ENCODE measurements around the gene LYAR. TPM values are rescaled to one million over a fixed set of nuclear protein-coding genes. Genes with fewer than 3 reads are reported as not detected.

The LYAR gene
- total RNA-seq, 1 donor from 2014 or later: 7.5 TPM

GRCh38 chr4:4315461-4316149, 25.7 kb upstream of the LYAR start:
- DNase-seq: no peak

- no peak for DNase-seq
Observed at GRCh38 chr4:4311193-4311592, 21.2 kb upstream of the LYAR start.

- no peak for DNase-seq
Observed at GRCh38 chr4:4308800-4309441, 19.0 kb upstream of the LYAR start.

- no peak for DNase-seq
Observed at GRCh38 chr4:4306920-4307319, 17.0 kb upstream of the LYAR start.

GRCh38 chr4:4302416-4302815, 12.5 kb upstream of the LYAR start:
- DNase-seq: no peak

- DNase-seq: no peak
Observed at GRCh38 chr4:4302001-4302400, 12.0 kb upstream of the LYAR start.

- no peak for DNase-seq
Observed at GRCh38 chr4:4299006-4299405, 9.1 kb upstream of the LYAR start.

GRCh38 chr4:4296283-4296846, 6.4 kb upstream of the LYAR start:
- DNase-seq: no peak

GRCh38 chr4:4293279-4293678, 3.3 kb upstream of the LYAR start:
- no peak for DNase-seq

- DNase-seq: no peak
Observed at GRCh38 chr4:4289597-4289940, 385 bp downstream of the LYAR start.

- DNase-seq: no peak
Observed at GRCh38 chr4:4289055-4289454, 899 bp downstream of the LYAR start.

- no peak for DNase-seq
Observed at GRCh38 chr4:4288098-4288497, 1.9 kb downstream of the LYAR start.

GRCh38 chr4:4284827-4285618, 4.9 kb downstream of the LYAR start:
- peak; percentile 6 for DNase-seq

- DNase-seq: no peak
Observed at GRCh38 chr4:4281787-4282186, 8.2 kb downstream of the LYAR start.

- no peak for DNase-seq
Observed at GRCh38 chr4:4277531-4277930, 12.4 kb downstream of the LYAR start.

- DNase-seq: no peak
Observed at GRCh38 chr4:4274226-4274625, 15.7 kb downstream of the LYAR start.

- no peak for DNase-seq
Observed at GRCh38 chr4:4271912-4272311, 18.0 kb downstream of the LYAR start.

- DNase-seq: no peak
Observed at GRCh38 chr4:4270529-4270928, 19.4 kb downstream of the LYAR start.

- no peak for DNase-seq
Observed at GRCh38 chr4:4269856-4270255, 20.1 kb downstream of the LYAR start.

- no peak for DNase-seq
Observed at GRCh38 chr4:4269331-4269731, 20.6 kb downstream of the LYAR start.

GRCh38 chr4:4268776-4269175, 21.2 kb downstream of the LYAR start:
- no peak for DNase-seq

GRCh38 chr4:4267981-4268380, 22.0 kb downstream of the LYAR start:
- no peak for DNase-seq

- DNase-seq: no peak
Observed at GRCh38 chr4:4260185-4260751, 29.7 kb downstream of the LYAR start.

Measured in tongue (tissue), 2 donors.